PC-3 (cell line): Measurements from ENCODE around the gene RPL31.

Source experiments
- CTCF ChIP-seq: fragments of 300-600 bp; sonication (generic); conservative IDR thresholded peaks from 2 replicates; pipeline ENCODE4 v1.5.1; 2017; ENCODE audit warnings: antibody characterized with exemption, low read depth, mild to moderate bottlenecking, low read length
- EZH2 ChIP-seq: fragments of 300-600 bp; sonication (generic); IDR thresholded peaks from one replicate; pipeline ENCODE4 v1.6.1; 2017; ENCODE audit warnings: antibody characterized with exemption, mild to moderate bottlenecking, low read length; ENCODE audit not compliant: unreplicated experiment
- EZH2phosphoT487 ChIP-seq: fragments of 300-600 bp; sonication (generic); IDR thresholded peaks from 2 replicates; pipeline ENCODE4 v1.6.1; 2018; ENCODE audit warnings: mild to moderate bottlenecking, antibody characterized with exemption, low read length, borderline replicate concordance

- no peak for TF ChIP-seq CTCF
- no peak for TF ChIP-seq EZH2
- no peak for TF ChIP-seq EZH2phosphoT487
Observed at GRCh38 chr2:100982431-100982861, 19.6 kb upstream of the RPL31 start.
